GM12892 (cell line): ENCODE data around the gene RHOT2.

Source experiments
- POLR2A ChIP-seq: IDR thresholded peaks from 2 replicates; pipeline ENCODE4 v1.6.1; 2011; ENCODE audit warnings: low read depth, low read length, control low read depth
- TAF1 ChIP-seq: IDR thresholded peaks from 2 replicates; pipeline ENCODE4 v1.6.1; 2011; ENCODE audit warnings: low read depth, mild to moderate bottlenecking, control low read depth, low read length, borderline replicate concordance

DNA sequence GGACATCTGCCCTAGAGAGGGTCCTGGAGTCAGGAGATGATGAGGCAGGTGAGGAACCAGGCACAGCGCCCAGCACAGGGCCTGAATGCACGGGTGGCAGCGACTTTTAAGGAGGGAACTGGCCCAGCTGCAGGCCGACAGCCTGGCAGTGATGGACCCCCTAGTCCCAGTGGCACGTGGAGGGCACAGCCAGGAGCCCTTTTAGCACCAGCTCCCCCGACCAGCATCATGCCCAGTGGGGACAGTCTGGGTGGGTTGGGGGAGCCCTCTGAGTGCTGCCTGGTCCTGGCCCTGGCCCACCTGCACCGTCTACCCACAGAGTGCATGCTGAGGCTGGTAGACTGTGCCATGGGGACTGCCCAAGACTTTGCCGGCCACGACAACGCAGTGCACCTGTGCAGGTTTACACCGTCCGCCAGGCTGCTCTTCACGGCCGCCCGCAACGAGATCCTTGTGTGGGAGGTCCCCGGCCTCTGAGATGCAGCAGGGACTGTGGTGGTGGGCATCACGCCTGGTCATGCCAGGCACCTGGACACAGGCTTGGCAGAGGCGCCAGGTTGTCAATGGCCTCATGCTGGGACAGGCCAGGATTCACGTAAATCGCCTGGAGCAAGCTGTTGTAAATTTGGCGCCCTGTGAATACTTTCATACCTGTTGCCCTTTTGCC is 686 bp upstream of the RHOT2 start:
- no peak for TF ChIP-seq TAF1
- no peak for TF ChIP-seq POLR2A
